Loucy (cell line): Measurements from ENCODE around the gene EVC.

ENCODE experiments used
- H2AFZ ChIP-seq: fragments of 200-600 bp; sonication (generic); 2 replicates; pipeline ENCODE4 v1.6.0; 2016; ENCODE audit warnings: antibody characterized with exemption, mild to moderate bottlenecking, low read length, moderate library complexity
- H3F3A ChIP-seq: fragments of 200-600 bp; 2 replicates; pipeline ENCODE4 v1.6.0; 2016; ENCODE audit warnings: antibody characterized with exemption, low read depth, mild to moderate bottlenecking
- H3K27me3 ChIP-seq: fragments of 200-600 bp; sonication (generic); 2 replicates; pipeline ENCODE4 v1.6.1; 2014; ENCODE audit warnings: low read length, mild to moderate bottlenecking; ENCODE audit not compliant: insufficient read depth, poor library complexity, severe bottlenecking
- H3K36me3 ChIP-seq: fragments of 200-600 bp; sonication (generic); 2 replicates; pipeline ENCODE4 v1.6.1; 2016; ENCODE audit warnings: low read length; ENCODE audit not compliant: insufficient read depth
- H3K4me1 ChIP-seq: fragments of 200-600 bp; sonication (generic); 2 replicates; pipeline ENCODE4 v1.5.1; 2014; ENCODE audit warnings: low read length, mild to moderate bottlenecking; ENCODE audit not compliant: insufficient read depth, poor library complexity, severe bottlenecking
- H3K4me2 ChIP-seq: fragments of 200-600 bp; sonication (generic); 2 replicates; pipeline ENCODE4 v1.6.0; 2014; ENCODE audit warnings: antibody characterized with exemption, low read length, low read depth, mild to moderate bottlenecking; ENCODE audit not compliant: poor library complexity, severe bottlenecking
- H3K4me3 ChIP-seq: fragments of 200-600 bp; sonication (generic); 2 replicates; pipeline ENCODE4 v1.5.1; 2014; ENCODE audit warnings: low read length, mild to moderate bottlenecking, mixed read lengths; ENCODE audit not compliant: poor library complexity, severe bottlenecking
- H3K79me2 ChIP-seq: fragments of 200-600 bp; sonication (generic); 2 replicates; pipeline ENCODE4 v1.6.1; 2014; ENCODE audit warnings: low read length; ENCODE audit not compliant: insufficient read depth
- H3K9ac ChIP-seq: fragments of 200-600 bp; sonication (generic); 2 replicates; pipeline ENCODE4 v1.6.0; 2014; ENCODE audit warnings: mild to moderate bottlenecking, low read depth, low read length, moderate library complexity; ENCODE audit not compliant: poor library complexity, severe bottlenecking
- H3K9me2 ChIP-seq: fragments of 200-600 bp; sonication (generic); replicated peaks from 2 replicates; pipeline ENCODE4 v1.6.1; 2016; ENCODE audit warnings: low read depth, low read length, mixed read lengths
- H3K9me3 ChIP-seq: fragments of 200-600 bp; sonication (generic); 2 replicates; pipeline ENCODE4 v1.6.1; 2014; ENCODE audit warnings: mild to moderate bottlenecking, antibody characterized with exemption, low read length, low read depth; ENCODE audit not compliant: insufficient read depth
- H4K20me1 ChIP-seq: fragments of 200-600 bp; sonication (generic); 2 replicates; pipeline ENCODE4 v1.6.0; 2014; ENCODE audit warnings: antibody characterized with exemption, low read length, mild to moderate bottlenecking; ENCODE audit not compliant: insufficient read depth, poor library complexity, severe bottlenecking
- EZH2phosphoT487 ChIP-seq: fragments of 200-600 bp; IDR thresholded peaks from 2 replicates; pipeline ENCODE4 v1.6.1; 2018; ENCODE audit warnings: antibody characterized with exemption, mild to moderate bottlenecking, moderate library complexity, borderline replicate concordance
- TF ChIP-seq, protein P1 (sequence below): fragments of 200-600 bp; sonication (generic); conservative IDR thresholded peaks from 2 replicates; pipeline ENCODE4 v1.5.1; 2014; ENCODE audit warnings: mild to moderate bottlenecking, antibody characterized with exemption, low read length

Gene EVC

DNA sequence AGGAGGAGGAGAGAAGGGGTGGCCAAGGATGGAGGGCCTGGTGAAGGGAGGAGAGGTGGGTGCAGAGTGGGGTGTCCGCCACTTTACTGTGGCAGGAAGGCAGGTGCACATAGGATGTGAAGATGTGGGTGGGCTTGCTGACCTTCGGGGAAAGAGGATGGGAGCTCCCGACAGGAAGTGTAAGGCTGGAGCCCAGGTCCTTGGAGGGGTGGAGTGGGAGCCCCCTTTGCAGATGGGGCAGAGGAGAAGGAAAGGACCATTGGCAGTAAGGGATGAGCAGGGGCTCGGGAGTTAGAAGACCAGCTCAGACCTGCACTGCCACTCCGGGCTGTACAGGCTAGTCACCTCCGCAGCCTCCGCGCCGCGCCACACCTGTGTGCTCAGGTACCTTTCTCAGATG lies 89.5 kb downstream of the EVC start:
- Histone ChIP-seq H3K4me2 (no peak overlapping the region), H3K4me3 (no peak overlapping the region)
- TF ChIP-seq EZH2phosphoT487: no peak
- TF ChIP-seq, protein P1, sequence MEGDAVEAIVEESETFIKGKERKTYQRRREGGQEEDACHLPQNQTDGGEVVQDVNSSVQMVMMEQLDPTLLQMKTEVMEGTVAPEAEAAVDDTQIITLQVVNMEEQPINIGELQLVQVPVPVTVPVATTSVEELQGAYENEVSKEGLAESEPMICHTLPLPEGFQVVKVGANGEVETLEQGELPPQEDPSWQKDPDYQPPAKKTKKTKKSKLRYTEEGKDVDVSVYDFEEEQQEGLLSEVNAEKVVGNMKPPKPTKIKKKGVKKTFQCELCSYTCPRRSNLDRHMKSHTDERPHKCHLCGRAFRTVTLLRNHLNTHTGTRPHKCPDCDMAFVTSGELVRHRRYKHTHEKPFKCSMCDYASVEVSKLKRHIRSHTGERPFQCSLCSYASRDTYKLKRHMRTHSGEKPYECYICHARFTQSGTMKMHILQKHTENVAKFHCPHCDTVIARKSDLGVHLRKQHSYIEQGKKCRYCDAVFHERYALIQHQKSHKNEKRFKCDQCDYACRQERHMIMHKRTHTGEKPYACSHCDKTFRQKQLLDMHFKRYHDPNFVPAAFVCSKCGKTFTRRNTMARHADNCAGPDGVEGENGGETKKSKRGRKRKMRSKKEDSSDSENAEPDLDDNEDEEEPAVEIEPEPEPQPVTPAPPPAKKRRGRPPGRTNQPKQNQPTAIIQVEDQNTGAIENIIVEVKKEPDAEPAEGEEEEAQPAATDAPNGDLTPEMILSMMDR: no peak

DNA sequence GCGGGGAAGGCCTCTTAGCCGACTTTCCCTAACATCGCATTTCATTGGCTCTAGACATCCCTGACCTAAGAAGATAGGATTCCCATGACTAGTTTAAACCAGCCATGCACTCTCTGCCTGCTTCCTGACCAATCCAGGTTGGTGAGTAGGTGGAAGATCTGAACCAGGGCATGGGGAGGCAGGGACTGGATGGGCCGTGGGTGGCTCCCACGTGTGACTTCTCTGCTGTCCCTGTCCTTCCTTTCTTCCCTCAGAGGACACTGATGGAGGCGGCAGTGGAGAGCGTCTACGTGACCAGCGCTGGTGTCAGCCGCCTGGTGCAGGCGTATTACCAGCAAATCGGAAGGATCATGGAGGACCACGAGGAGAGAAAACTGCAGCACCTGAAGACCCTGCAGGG lies 90.7 kb downstream of the EVC start:
- H3K4me3 ChIP-seq: no peak overlapping the region
- no peak overlapping the region for H3K4me2 ChIP-seq
- no peak overlapping the region for H2AFZ ChIP-seq
- H3K27me3 ChIP-seq: no peaks in the 10 kb centered on the region
- H3K9me3 ChIP-seq: no peaks in the 10 kb centered on the region; the same call in 1 of the 2 replicates
- H3K79me2 ChIP-seq: no peaks in the 10 kb centered on the region
- no peaks in the 10 kb centered on the region for H3F3A ChIP-seq
- H4K20me1 ChIP-seq: no peaks in the 10 kb centered on the region
- TF ChIP-seq, protein P1: no peak
- TF ChIP-seq EZH2phosphoT487: no peak
- no peaks in the 10 kb centered on the region for H3K4me1 ChIP-seq
- H3K36me3 ChIP-seq: no peaks in the 10 kb centered on the region
- no peaks in the 10 kb centered on the region for H3K9me2 ChIP-seq
- H3K9ac ChIP-seq: no peak overlapping the region

More for the DNA sequence above, 89.5 kb downstream of the EVC start:
- no peaks in the 10 kb centered on the region for H4K20me1 ChIP-seq
- H3K27me3 ChIP-seq: no peaks in the 10 kb centered on the region
- H3K79me2 ChIP-seq: no peaks in the 10 kb centered on the region
- no peaks in the 10 kb centered on the region; the same call in 1 of the 2 replicates for H3K9me3 ChIP-seq
- H2AFZ ChIP-seq: no peak overlapping the region
- no peaks in the 10 kb centered on the region for H3K36me3 ChIP-seq
- no peaks in the 10 kb centered on the region for H3K9me2 ChIP-seq
- no peaks in the 10 kb centered on the region for H3F3A ChIP-seq
- H3K9ac ChIP-seq: no peak overlapping the region
- no peaks in the 10 kb centered on the region for H3K4me1 ChIP-seq

DNA sequence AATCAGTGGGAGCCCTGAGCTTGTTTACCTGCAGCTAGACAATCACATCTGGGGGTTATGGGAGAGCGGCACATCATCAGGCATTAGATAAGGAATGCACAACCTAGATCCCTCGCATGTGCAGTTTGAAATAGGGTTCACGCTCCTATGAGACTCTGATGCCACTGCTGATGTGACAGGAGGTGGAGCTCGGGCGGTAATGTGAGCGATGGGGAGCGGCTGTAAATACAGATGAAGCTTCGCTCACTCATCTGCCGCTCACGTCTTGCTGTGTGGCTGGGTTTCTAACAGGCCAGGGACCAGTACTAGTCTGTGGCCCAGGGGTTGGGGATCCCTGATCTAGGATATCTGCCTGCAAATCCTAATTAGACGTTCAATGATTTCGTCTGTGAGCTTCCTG lies 91.6 kb downstream of the EVC start:
- H3K36me3 ChIP-seq: no peaks in the 10 kb centered on the region
- H2AFZ ChIP-seq: no peak overlapping the region
- no peaks in the 10 kb centered on the region for H3K9me3 ChIP-seq
- no peak overlapping the region for H3K4me2 ChIP-seq
- no peaks in the 10 kb centered on the region for H3K79me2 ChIP-seq
- H3K4me1 ChIP-seq: no peaks in the 10 kb centered on the region
- no peak overlapping the region for H3K4me3 ChIP-seq
- H3K9me2 ChIP-seq: no peaks in the 10 kb centered on the region
- no peak for TF ChIP-seq EZH2phosphoT487
- TF ChIP-seq, protein P1: no peak
- no peaks in the 10 kb centered on the region for H3K27me3 ChIP-seq
- H3K9ac ChIP-seq: no peak overlapping the region
- H3F3A ChIP-seq: no peaks in the 10 kb centered on the region
- H4K20me1 ChIP-seq: no peaks in the 10 kb centered on the region
